ENCODE data around the gene ELP2.
"Not testable (repeated sequence)": the region's sequence is repeated elsewhere in the genome, so short reads cannot be mapped to it uniquely, and the experiment has no call there.

The ELP2 gene, protein sequence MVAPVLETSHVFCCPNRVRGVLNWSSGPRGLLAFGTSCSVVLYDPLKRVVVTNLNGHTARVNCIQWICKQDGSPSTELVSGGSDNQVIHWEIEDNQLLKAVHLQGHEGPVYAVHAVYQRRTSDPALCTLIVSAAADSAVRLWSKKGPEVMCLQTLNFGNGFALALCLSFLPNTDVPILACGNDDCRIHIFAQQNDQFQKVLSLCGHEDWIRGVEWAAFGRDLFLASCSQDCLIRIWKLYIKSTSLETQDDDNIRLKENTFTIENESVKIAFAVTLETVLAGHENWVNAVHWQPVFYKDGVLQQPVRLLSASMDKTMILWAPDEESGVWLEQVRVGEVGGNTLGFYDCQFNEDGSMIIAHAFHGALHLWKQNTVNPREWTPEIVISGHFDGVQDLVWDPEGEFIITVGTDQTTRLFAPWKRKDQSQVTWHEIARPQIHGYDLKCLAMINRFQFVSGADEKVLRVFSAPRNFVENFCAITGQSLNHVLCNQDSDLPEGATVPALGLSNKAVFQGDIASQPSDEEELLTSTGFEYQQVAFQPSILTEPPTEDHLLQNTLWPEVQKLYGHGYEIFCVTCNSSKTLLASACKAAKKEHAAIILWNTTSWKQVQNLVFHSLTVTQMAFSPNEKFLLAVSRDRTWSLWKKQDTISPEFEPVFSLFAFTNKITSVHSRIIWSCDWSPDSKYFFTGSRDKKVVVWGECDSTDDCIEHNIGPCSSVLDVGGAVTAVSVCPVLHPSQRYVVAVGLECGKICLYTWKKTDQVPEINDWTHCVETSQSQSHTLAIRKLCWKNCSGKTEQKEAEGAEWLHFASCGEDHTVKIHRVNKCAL

DNA sequence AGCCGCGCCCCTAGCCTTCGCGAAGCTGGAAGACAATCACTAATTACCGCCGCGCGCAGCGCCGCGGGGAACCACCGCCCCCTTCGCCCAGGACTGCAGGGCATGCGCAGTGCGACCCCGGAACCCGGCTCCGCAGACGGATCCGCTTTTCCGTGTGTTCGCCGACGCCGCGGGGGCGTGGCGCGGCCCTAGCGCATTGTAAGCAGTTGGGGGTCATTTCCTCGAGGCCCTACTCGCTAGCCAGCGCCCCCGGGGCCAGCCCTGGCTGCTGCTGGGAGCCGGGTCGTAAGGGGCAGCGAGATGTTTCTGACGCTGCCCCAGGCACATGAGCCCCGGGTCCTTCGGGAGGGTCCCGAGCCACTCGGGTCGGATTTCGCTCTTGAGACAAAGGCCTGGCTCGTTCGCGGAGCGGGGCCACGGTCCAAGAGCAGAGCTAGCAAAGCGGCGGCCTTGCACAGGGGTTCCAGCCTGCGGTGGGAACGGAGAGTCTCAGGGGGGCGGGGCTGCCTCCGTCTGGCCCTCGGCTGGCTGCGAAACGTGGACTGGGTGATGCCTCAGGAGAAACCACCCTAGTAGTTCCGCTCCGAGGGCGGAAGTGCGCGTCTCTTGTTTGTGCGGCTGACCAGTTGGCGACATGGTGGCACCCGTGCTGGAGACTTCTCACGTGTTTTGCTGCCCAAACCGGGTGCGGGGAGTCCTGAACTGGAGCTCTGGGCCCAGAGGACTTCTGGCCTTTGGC is at the start of gene ELP2, which contains the start of gene SLC39A6:
ELP2 (plus strand) TSS at position 600 of the 739 bp plus-strand sequence; CDS start at position 635, 35 bp downstream.
SLC39A6 (minus strand) TSS at position 41 of the 739 bp plus-strand sequence. CDS start 2,333 bp downstream, outside the sequence.
- DNase-seq: peak; percentile 98

DNA sequence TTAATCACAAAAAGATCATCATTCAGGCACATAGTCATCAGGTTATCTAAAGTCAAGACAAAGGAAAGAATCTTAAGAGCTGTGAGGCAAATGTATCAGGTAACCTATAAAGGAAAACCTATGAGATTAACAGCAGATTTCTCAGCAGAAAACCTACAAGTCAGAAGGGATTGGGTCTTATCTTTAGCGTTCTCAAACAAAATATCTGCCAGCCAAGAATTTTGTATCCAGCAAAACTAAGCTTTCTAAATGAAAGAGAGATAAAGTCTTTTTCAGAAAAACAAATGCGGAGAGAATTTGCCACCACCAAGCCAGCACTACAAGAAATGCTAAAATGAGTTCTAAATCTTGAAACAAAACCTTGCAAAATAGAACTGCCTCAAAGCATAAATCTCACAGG is 48.6 kb upstream of the ELP2 start:
- not testable (repeated sequence) for DNase-seq

DNA sequence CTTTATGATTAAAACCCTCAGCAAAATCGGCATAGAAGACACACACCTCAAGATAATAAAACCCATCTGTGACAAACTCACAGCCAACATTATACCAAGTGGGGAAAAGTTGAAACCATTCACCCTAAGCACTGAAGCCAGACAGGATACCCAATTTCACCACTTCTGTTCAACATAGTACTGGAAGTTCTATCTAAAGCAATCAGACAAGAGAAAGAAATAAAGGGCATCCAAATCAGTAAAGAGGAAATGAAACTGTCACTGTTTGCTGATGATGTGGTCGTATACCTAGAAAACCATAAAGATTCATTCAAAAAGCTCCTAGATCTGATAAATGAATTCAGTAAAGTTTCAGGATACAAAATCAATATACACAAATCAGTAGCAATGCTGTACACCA is 46.0 kb upstream of the ELP2 start:
- no peak for DNase-seq

DNA sequence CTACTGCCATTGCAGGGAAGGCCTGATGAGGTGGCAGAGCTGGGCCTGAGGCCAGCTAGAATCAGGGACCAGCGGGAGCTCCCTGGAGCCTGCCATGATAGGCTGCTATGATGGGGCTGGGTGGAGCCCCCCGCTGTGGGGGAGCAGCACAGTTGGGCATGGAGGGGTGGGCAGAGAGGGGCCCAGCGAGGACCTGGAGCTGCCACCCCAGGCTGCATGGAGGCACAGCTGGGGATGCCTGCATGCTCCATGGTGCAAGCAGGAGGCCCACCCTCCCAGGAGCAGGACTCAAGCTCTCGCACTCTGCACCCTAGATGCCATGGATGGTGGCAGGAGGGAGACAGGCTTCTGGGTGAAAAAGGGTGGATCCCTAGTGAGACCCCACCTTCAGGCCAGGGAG is 44.5 kb upstream of the ELP2 start:
- DNase-seq: no peak

DNA sequence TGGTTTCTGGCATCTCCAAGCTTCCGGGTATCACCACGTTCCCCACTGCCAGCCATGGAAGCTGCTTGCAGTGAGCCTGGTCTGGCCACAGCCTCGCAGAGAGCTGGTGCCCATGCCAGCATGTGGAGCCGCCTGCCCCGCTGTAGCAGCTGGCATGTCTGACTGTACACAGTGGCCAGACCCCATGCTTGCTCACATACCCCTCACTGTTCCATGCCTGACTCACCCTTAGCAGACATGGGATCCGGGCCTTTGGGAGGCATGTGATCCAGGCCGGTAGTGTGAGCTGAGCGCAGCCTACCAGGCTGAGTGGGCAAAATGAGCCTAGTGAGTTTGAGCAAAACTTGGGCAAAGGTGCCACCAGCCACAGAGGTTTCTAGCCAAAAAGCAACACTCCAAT is 43.5 kb upstream of the ELP2 start:
- no peak for DNase-seq

DNA sequence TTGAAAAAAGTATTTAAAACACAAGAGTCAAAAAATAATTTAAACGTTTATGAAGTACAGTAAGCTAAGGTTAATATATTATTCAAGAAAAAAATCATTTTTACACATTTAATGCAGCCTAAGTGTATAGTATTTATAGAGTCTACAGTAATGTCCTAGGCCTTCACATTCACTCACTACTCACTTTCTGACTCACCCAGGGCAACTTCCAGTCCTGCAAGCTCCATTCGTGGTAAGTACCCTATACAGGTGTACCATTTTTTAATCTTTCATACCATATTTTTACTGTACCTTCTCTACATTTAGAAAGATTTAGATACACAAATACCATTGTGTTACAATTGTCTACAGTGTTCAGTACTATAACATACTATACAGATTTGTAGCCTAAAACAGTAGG is 41.4 kb upstream of the ELP2 start:
- no peak for DNase-seq

DNA sequence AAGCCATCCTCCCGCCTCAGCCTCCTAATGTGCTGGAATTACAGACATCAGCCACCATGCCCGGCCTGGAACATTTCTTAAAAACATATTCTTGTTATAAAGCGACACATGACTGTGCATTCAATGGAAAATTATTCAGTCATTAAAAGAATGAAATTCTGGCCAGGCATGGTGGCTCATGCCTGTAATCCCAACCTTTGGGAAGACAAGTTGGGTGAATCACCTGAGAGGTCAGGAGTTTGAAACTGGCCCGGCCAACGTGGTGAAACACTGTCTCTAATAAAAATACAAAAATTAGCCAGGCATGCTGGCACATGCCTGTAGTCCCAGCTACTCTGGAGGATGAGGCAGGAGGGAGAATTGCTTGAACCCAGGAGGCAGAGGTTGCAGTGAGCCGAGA is 40.7 kb upstream of the ELP2 start:
- no peak for DNase-seq

DNA sequence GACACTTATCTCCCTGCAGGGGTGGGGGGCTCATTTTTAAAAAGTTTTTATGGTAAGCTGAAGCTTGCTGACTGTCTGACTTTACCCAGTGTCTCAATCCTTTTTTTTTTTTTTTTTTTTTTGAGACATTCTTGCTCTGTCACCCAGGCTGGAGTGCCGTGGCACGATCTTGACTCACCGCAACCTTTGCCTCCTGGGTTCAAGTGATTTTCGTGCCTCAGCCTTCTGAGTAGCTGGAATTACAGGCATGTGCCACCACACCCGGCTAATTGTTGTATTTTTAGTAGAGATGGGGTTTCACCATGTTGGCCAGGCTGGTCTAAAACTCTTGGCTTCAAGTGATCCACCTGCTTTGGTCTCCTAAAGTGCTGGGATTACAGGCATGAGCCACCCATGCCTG is 37.6 kb upstream of the ELP2 start:
- not testable (repeated sequence) for DNase-seq

DNA sequence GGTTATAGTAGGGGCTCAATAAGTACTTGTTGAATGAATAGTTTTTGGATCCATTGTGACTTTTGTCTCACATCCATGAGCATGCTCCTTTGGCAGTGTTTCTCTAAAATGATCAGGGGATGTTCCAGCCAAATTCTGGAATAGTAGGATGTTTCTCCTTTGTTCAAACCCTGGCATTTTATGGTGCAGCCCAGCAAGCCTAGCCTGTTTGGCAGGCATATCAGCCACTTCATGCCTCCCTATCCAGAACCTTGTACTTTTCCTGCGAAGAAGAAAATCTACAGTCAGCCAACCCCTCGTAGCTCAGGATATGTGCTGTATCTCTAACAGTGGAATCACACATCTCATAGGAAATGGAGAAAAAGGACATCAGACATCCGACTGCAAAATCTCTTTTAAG is 35.3 kb upstream of the ELP2 start:
- DNase-seq: no peak

DNA sequence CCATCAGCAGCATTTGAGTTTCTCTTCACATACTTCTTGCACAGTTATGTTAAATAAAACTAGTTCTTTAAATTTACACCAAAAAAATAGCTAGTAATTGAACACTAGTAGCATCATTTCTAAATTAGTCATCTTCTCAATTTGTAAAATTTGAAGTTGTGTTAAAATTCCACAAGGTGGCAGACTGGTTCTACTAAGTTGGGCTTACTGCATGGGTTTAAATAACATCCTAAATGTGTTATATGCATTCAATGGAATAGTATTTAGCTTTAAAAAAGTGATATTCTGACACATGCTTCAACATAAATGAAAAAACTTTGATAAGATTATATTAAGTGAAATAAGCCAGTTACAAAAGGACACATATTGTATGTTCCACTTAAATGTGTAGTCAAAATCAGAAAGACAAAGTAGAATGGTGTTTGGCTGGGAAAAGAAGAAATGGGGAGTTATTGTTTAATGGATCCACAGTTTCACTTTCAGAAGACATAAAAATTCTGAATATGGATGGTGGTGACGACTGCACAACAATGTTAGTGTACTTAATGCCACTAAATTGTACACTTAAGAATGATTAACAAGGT is 33.7 kb upstream of the ELP2 start:
- DNase-seq: no peak

DNA sequence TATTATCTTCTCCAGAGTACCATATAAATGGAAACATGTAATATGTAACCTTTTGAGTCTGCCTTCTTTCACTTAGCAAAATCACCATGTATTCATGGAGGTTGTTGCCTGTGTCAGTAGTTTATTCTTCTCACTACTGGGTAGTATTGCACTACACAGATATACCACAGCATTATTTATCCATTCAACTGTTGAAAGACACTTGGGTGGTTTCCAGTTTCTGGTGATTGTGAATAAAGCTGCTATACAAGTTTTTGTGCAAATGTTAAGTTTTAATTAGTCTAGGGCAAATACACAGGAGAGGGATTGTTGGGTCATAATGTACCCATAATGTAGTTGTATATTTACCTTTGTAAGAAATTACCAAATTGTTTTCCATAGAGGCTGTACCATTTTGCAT is 32.7 kb upstream of the ELP2 start:
- no peak for DNase-seq

DNA sequence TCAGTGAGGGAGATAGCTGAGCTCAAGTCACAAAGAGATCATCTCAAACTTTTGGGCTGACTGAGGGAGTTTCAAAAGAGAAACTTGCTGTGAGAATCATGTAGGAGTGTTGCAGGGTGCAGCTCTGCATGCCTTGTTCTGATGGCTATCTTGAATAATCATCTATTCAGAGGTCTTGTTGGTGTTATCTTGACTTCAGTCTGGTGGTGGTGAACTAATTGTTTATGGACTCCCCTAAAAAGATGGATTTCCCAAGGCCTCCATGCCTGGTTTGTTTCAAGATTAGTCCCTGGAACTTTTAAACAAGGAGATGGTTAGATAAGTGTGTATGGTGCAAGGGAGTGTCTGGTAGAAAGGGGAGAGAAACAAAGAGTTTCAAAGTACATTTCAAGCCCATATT is 30.4 kb upstream of the ELP2 start:
- DNase-seq: no peak

DNA sequence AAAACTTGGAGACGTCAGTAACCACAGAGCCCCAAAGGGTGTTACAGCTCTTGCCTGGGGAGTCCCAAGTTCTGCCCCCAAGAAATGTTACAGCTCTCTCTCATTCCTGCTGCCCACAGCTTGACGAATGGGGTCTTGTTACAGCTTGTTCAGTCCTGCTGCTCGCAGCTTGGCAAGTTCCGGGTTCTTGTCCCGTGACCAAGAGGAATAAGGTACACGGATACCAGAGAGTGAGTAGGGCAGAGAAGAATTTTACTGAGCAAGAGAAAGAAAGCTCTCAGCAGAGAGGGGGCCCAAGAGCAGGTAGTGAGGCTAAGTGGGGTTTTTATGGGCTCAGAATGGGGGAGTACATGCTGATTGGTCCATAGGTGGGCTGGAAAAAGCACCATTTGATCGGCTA is 27.8 kb upstream of the ELP2 start:
- no peak for DNase-seq

DNA sequence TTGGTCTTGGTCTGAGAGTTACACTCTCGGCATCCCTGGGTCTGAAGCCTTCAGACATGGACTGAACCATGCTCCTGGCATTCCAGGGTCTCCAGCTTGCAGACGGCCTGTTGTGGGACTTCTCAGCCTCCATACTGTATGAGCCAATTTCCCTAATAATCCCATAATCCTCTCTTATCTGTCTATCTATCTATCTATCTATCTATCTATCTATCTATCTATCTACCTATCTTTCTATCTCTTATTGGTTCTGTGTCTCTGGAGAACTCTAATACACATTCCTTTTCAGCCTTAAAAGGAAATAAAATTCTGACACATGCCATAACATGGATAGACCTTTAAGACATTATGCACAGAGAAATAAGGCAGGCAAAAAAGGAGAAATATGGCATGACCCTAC is 24.9 kb upstream of the ELP2 start:
- no peak for DNase-seq

DNA sequence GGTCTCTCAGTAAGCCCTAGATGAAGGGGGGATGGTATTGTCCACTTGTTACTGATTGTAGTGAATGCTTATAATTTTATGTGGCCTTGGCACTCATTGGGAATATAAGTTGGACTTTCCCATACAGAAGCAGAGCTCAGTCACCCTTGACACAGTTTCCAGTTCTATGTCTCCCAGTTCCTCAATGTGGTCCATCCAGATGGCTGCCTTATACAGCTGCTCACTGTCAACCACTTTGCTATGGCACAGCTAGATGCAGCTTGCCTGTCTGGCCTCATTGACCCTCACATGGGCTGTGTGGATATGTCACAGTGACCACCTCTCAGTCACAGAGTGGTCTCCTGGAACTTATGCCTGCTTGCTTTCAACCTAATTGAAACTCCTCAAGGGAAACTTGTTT is 22.2 kb upstream of the ELP2 start:
- no peak for DNase-seq

DNA sequence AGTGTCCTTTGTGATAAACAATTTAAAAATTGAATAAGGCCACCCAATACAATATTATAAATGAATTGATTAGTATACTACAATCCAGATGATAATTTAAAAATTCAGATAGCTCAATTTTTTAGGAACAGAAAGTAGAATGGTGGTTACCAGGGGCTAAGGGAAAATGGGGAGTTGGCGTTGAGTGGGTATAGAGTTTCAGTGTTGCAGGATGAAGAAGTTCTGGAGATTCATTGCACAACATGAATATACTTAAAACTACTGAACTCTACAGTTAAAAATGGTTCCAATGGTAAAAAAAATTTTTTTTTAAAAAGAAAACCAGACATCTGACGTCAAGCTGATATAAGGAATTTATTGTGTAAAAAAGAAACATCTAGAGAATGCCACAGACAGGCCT is 21.5 kb upstream of the ELP2 start:
- no peak for DNase-seq

DNA sequence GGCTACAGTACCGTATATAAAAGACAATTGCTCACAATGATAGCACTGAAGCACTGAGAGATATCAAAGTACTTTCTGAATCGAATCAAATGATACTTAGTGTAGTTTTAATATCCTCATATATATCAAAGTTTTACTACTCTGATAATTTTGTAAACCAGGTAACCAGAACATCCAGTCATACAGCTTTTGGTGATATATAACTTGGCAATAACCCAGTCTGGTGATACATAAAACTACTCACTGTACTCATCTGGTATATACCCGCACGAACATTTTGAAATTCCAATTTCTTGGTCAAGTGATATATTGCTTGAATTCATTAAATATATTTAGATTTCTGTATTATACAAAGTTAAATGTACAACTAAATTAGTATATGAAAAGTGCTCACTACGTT is 21.1 kb upstream of the ELP2 start:
- no peak for DNase-seq

DNA sequence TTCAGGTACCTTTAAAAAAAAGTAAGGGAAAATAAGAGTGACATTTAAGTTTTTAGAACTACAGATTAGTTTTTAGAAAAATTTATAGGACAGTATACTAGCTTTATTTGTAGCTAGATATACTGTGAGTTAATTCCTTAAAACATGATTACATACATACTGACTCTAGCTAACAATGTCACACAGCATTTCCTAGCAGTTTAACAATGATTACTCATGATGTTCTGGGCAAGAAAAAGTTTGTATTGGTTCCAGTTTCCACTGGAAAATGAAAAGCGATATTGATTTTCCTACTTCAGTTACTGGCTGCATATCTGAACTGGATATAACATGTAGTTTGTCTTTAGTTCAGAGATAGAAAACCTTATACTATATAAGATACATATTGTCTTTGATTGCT is 20.0 kb upstream of the ELP2 start:
- no peak for DNase-seq

DNA sequence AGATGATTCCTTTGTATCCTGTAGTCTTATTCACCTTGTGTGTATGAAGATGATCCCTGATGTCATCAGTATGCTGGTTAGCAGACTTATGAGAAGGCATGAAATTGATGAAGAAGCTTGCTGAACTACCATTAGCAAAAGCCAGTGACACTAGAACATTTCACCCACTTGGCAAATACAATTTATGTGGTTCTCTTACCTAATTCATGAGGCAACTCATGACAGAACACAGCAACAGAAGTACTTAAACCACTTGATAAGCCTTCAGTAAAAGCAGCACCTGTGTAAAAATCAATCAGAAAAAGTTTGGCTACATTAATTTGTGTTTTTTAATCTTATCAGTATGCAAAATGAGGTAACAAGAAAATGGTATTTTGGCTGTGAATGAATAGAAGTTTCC is 17.4 kb upstream of the ELP2 start:
- DNase-seq: no peak

DNA sequence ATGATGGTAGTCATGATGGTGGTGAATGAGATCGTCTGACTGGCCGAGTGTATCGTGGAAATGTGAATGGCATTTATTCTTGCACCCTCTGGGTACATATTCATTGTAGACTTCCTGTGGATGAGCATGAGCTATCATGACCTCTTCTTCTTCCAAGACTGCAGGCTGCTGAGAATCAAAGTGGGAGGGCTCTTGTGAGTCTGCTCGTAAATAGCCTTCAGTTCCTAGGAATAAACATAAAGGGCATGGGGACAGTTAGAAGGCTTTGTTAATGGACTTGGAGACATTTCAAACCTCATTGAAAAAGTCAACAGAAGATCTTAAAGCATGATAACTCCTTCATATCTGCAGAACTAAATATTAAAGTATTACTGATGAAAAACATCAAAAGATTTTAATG is 15.4 kb upstream of the ELP2 start:
- DNase-seq: no peak

DNA sequence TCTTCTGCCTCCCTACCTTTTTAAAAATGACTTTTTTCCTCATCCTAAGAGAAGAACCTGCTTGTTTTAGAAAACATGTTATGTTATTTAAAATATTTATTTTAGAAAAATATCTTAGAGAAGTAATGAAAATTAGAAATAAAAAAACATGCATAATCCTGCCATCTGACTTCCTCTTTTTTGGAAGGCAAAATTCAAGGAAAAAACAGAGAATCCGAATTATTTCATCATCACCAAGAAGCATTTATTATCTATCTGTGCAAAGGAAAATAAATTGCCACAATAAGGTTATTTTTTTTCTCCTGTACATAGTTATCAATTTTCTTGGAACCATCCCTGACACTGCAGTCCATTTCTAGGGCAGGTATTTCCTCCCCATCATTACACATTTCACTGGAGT is 15.0 kb upstream of the ELP2 start:
- no peak for DNase-seq

DNA sequence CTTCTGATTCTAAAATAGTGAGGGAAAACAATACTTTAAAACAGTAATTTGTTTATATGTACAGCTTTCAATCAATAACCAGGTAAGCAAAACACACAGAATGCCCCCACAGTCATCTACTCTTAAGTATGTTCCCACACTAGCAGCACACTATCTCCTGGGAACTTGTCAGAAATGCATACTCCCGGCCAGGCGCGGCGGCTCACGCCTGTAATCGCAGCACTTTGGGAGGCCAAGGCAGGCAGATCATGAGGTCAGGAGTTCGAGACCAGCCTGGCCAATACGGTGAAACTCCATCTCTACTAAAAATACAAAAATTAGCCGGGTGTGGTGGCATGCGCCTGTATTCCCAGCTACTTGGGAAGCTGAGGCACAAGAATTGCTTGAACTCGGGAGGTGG is 12.9 kb upstream of the ELP2 start:
- DNase-seq: not testable (repeated sequence)

DNA sequence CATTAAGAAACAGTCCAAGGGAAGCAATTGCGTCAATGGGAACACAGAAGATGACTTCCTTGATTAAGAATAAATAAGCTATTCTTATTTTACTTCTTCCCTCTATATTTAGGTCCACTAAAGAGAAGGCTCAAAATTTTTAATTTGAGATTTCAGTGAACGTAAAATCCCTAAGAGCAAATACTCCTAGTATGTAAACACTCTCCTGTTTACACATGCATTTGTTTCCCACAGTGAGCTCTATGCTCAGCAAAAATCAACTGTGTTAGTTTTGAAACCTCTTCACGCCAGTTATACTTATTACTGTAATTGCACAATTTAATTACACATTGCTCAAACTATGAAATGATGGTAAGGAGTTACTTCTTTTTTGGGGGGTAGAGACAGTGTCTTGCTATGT is 9.4 kb upstream of the ELP2 start:
- no peak for DNase-seq

Data from activated CD8-positive, alpha-beta memory T cell treated with anti-CD3 and anti-CD28 coated beads, Interleukin-2, amount 50 U/mL, for 48 hours (primary cell).